ENCODE data around the gene ILKAP. TPM values are rescaled to one million over a fixed set of nuclear protein-coding genes. Genes with fewer than 3 reads are reported as not detected.
A peak's percentile ranks its signal among the peaks of the same experiment; 100 is the strongest.

The ILKAP gene
- total and polyA plus RNA-seq, 7 donors, result 31.8 to 66.6 (median 43.8) TPM

DNA sequence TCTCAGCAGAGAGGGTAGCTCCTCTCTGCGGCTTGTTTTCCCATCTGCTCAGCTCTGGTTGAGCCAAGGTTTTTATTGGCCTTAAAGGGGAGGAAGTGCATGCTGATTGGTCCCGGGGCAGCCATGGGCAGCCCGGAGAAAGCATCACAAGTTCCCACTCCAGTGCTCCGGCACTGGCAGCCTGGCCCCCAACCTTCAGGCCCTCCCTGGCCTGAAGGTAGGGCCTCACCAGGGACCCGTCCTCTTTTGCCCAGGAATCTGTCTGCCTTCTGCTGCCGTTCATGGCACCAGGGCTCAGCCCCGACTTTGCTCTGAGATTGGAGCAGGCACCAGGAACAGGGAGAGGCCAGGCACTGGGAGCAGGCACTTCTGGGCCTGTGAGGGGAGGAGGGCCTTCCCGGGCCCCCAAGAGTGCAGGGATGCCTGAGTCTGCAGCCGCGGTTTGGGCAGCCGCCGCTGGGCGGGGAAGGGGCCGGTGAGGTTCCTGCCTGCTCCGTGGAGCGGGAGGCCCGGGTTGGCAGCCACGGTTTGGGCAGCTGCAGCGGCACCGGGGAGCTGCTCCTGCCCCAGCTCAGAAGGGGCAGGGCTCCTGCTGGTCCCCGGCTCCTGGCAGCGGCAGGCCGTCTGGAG is 17.5 kb upstream of the ILKAP start:
- ATAC-seq, result peak; percentile 52 to 71 (median 61)
- intact Hi-C loops (cut with DNase I), result no loop called here
- TF ChIP-seq, protein P1, sequence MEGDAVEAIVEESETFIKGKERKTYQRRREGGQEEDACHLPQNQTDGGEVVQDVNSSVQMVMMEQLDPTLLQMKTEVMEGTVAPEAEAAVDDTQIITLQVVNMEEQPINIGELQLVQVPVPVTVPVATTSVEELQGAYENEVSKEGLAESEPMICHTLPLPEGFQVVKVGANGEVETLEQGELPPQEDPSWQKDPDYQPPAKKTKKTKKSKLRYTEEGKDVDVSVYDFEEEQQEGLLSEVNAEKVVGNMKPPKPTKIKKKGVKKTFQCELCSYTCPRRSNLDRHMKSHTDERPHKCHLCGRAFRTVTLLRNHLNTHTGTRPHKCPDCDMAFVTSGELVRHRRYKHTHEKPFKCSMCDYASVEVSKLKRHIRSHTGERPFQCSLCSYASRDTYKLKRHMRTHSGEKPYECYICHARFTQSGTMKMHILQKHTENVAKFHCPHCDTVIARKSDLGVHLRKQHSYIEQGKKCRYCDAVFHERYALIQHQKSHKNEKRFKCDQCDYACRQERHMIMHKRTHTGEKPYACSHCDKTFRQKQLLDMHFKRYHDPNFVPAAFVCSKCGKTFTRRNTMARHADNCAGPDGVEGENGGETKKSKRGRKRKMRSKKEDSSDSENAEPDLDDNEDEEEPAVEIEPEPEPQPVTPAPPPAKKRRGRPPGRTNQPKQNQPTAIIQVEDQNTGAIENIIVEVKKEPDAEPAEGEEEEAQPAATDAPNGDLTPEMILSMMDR (IDR thresholded peaks at IDR 0.05), result no peak
- Histone ChIP-seq H3K9me3 (no peaks in the 10 kb centered on the region), H3K4me1 (peaks cover 7% of the 10 kb centered on the region), H3K36me3 (ENCODE audit: insufficient read depth in 1 of 2, low read depth in 1 of 2) (no peaks in the 10 kb centered on the region), H3K4me3 (peak overlapping the region; percentile 51), H3K27me3 (ENCODE audit: insufficient read depth in 3 of 3, low read length in 2 of 3) (no peaks in the 10 kb centered on the region), H3K27ac (peak overlapping the region; percentile 19)
- DNase-seq, result no peak
- WGBS, 3 donors, result 16 to 52% (median 39%) methylated on average over 22 to 23 of the region's 23 CpGs

DNA sequence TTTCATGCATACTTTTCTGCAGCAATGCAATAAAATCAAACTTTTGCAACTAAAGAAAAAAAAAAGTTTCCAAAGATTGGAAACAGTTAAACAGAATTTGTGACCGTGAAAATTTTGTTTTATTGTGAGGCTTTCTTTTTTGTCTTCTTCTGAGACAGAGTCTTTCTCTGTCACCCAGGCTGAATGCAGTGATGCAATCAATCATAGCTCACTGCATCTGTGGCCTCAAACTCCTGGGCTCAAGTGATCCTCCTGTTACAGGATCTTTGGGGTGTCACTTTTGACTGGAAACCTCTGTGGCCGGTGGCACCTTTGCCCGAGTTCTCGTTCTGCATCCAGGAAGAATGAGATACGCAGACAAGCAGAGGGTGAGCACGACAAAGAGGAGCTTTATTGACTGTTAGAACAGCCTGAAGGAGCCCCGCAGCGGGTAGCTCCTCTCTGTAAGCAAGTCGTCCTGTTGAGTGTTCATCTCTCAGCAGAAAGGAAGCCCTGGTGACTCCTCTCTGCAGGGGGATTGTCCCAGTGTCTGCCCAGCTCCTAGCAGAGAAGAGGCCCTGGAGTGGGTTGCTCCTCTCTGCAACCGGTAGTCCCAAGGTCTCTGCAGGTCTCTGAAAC is 16.9 kb upstream of the ILKAP start:
- H3K4me1 ChIP-seq, result peaks cover 10% of the 10 kb centered on the region
- no peaks in the 10 kb centered on the region for H3K36me3 ChIP-seq (ENCODE audit: insufficient read depth in 1 of 2, low read depth in 1 of 2)
- H3K27me3 ChIP-seq (ENCODE audit: insufficient read depth in 3 of 3, low read length in 2 of 3), result no peaks in the 10 kb centered on the region
- TF ChIP-seq, protein P1 (IDR thresholded peaks at IDR 0.05), result no peak
- ATAC-seq, result no peak
- peak overlapping the region; percentile 51 for H3K4me3 ChIP-seq
- 46 to 66% (median 55%) methylated on average over 10 of the region's 10 CpGs for WGBS, 3 donors
- no peak for DNase-seq
- peak overlapping the region; percentile 19 for H3K27ac ChIP-seq
- H3K9me3 ChIP-seq, result no peaks in the 10 kb centered on the region
- intact Hi-C loops (cut with DNase I), result no loop called here

DNA sequence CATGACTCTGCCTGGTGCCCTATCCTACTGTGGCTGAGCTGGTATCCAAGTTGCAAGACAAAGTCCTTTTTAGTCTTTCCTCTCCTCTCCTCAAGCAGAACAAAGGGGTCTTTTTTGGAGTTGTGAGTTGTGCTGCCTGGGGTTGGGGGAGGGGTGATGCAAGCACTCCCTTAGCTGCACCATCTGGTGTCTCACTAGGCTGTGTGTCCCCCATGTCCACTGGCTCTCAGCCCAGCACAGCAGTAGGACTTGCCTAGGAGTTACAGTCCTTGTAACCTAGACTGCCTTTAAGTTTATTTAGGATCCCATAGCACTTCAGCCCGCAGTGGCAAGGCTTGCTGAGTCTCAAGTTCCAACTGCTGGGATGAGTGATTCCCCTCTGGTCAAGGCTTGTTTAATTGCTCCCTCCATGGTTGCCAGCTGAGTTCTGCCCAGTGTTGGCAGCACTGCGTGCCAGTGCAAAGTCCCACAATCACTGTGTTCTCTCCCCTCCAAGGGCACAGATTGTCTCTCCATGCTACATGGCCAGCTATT is 13.2 kb upstream of the ILKAP start:
- peak in 1 of 2 donors; percentile 79 for DNase-seq
- H3K27ac ChIP-seq, result peak overlapping the region; percentile 64

DNA sequence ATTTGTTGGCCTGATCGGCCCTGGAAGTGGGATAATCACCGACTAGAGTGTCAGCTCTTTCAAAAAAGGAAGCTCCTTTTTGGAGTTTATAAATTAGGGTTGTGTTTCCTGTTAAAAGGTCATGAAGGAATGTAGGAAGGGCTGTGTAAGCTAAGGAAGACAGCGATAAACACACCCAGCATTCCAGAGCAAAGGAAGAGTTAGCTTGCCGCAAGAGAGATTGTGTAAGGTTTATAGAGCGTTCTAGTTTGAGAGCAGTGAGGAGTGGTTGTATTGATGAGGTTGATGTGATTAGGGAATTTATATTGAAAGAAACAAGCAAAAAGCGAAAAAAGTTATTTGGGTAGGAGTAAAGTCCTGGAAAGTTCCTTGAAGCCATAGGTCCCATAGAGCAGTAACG is 3.5 kb upstream of the ILKAP start:
- Histone ChIP-seq H3K27ac (no peak overlapping the region), H3K4me1 (peaks cover 3% of the 10 kb centered on the region), H3K27me3 (ENCODE audit: insufficient read depth in 3 of 3, low read length in 2 of 3) (no peaks in the 10 kb centered on the region), H3K9me3 (no peaks in the 10 kb centered on the region), H3K4me3 (no peak overlapping the region), H3K36me3 (ENCODE audit: insufficient read depth in 1 of 2, low read depth in 1 of 2) (no peaks in the 10 kb centered on the region)
- WGBS, 3 donors, result 78 to 88% (median 84%) methylated on average over 7 of the region's 7 CpGs
- no peak for ATAC-seq
- intact Hi-C loops (cut with DNase I), result no loop called here
- no peak for DNase-seq
- TF ChIP-seq, protein P1 (IDR thresholded peaks at IDR 0.05), result no peak

More for the DNA sequence above, 13.2 kb upstream of the ILKAP start:
- TF ChIP-seq, protein P1 (IDR thresholded peaks at IDR 0.05), result no peak
- Histone ChIP-seq H3K9me3 (no peaks in the 10 kb centered on the region), H3K4me3 (no peak overlapping the region), H3K36me3 (ENCODE audit: insufficient read depth in 1 of 2, low read depth in 1 of 2) (no peaks in the 10 kb centered on the region), H3K4me1 (peaks cover 10% of the 10 kb centered on the region), H3K27me3 (ENCODE audit: insufficient read depth in 3 of 3, low read length in 2 of 3) (no peaks in the 10 kb centered on the region)
- ATAC-seq, result peak; percentile 79 to 92 (median 88)
- intact Hi-C loops (cut with DNase I), result no loop called here
- 34 to 39% (median 37%) methylated on average over 2 of the region's 2 CpGs for WGBS, 3 donors

Data from psoas muscle (tissue), 8 donors.